22Rv1 (cell line): ENCODE data around the gene BRK1.

Experiments
- ZFX ChIP-seq: fragments of 450-650 bp; IDR thresholded peaks from 2 replicates; pipeline ENCODE4 v1.6.1; 2017; ENCODE audit warnings: antibody characterized with exemption, borderline replicate concordance
- TF ChIP-seq, protein P1 (sequence below): fragments of 450-650 bp; IDR thresholded peaks from 2 replicates; pipeline ENCODE4 v1.5.1; 2017; ENCODE audit warnings: mild to moderate bottlenecking

DNA sequence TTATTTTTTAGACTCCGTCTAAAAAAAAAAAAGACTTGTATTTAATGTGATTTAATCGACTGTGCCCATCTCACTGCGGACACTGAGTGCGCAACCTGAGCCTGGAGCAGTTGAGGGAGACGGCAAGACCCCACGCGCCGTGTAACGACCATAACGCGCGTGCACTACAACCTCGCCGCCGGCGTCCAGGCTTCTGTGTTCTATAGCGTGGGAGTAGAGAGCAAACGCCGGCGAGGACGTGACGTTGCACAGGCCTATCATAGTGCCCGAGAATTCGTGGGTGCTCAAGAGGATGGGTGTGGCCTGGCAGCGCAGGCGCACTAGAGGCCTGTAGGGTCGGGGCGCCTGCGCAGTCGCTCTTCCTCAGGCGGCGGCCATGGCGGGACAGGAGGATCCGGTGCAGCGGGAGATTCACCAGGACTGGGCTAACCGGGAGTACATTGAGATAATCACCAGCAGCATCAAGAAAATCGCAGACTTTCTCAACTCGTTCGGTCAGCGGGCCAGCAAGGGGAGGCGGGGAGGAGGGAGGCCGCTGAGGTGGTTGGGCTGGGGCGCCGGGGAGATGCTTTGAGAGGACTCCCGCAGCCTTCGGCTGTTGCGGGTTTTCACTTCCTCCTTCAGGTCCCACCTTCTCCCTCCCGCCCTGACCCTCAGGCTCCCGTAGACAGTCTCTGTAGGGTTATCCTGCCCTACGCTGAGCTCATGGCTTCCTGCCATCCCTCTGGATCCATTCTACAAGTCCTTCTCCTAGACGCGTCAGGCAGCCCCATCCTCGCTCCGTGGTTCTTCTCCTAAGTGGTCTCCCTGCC, at the start of gene BRK1:
- TF ChIP-seq, protein P1, sequence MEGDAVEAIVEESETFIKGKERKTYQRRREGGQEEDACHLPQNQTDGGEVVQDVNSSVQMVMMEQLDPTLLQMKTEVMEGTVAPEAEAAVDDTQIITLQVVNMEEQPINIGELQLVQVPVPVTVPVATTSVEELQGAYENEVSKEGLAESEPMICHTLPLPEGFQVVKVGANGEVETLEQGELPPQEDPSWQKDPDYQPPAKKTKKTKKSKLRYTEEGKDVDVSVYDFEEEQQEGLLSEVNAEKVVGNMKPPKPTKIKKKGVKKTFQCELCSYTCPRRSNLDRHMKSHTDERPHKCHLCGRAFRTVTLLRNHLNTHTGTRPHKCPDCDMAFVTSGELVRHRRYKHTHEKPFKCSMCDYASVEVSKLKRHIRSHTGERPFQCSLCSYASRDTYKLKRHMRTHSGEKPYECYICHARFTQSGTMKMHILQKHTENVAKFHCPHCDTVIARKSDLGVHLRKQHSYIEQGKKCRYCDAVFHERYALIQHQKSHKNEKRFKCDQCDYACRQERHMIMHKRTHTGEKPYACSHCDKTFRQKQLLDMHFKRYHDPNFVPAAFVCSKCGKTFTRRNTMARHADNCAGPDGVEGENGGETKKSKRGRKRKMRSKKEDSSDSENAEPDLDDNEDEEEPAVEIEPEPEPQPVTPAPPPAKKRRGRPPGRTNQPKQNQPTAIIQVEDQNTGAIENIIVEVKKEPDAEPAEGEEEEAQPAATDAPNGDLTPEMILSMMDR = no peak
- TF ChIP-seq ZFX = no peak
